Vagina (tissue), 2 donors: ENCODE results near the gene ALG9.

Experiments
- POLR2A ChIP-seq, 2 donors: fragments of 450-650 bp; IDR thresholded peaks; one replicate each; pipeline ENCODE4 v1.6.1; 2017; ENCODE audit warnings: antibody characterized with exemption in 2 of 2, mild to moderate bottlenecking in 2 of 2, moderate library complexity in 2 of 2
- POLR2AphosphoS5 ChIP-seq, 2 donors: sonication (generic); formaldehyde crosslinking; IDR thresholded peaks; one replicate each; pipeline ENCODE4 v1.9.0; 2017; ENCODE audit warnings: antibody characterized with exemption in 2 of 2, mild to moderate bottlenecking in 2 of 2, low read depth in 1 of 2; ENCODE audit not compliant: insufficient read depth in 1 of 2
- TF ChIP-seq, protein P1 (sequence below), 3 experiments: fragments of 450-650 bp in 2 of 3; fragments of 200-600 bp in 1 of 3; sonication (generic) in 1 of 3; IDR thresholded peaks; one replicate each; pipeline ENCODE4 v1.5.1; 2017 to 2019; ENCODE audit warnings: antibody characterized with exemption in 3 of 3, mild to moderate bottlenecking in 2 of 3, moderate library complexity in 2 of 3

DNA sequence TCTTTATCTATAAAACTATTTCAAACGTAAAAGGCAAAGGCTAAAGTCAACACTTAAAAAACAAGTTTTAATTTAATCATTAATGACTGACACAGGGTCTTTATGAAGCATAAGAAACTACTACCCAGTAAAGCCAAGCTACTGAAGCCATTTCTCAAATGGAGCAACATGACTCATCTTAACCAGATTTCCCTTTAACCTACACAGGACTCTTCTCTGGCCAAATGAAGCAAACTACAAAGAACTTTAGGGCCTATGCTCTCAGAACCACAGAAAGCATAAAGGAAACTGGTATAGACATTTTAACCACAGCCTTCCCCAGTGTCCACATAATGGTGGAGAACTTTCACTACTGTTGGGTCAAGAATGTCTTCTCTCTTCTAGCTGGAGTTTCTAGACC, 34.7 kb downstream of the ALG9 start:
- TF ChIP-seq, protein P1, sequence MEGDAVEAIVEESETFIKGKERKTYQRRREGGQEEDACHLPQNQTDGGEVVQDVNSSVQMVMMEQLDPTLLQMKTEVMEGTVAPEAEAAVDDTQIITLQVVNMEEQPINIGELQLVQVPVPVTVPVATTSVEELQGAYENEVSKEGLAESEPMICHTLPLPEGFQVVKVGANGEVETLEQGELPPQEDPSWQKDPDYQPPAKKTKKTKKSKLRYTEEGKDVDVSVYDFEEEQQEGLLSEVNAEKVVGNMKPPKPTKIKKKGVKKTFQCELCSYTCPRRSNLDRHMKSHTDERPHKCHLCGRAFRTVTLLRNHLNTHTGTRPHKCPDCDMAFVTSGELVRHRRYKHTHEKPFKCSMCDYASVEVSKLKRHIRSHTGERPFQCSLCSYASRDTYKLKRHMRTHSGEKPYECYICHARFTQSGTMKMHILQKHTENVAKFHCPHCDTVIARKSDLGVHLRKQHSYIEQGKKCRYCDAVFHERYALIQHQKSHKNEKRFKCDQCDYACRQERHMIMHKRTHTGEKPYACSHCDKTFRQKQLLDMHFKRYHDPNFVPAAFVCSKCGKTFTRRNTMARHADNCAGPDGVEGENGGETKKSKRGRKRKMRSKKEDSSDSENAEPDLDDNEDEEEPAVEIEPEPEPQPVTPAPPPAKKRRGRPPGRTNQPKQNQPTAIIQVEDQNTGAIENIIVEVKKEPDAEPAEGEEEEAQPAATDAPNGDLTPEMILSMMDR (IDR thresholded peaks at IDR 0.05) = no peak
- TF ChIP-seq POLR2A (IDR thresholded peaks at IDR 0.05) = no peak
- no peak for TF ChIP-seq POLR2AphosphoS5 (IDR thresholded peaks at IDR 0.05; ENCODE audit: insufficient read depth in 1 of 2, low read depth in 1 of 2)
